IMR-90 (cell line): ENCODE results near the gene GPRC5B. TPM values are rescaled to one million over a fixed set of nuclear protein-coding genes. Genes with fewer than 3 reads are reported as not detected.

Source experiments
- ATAC-seq: fragments of 200-7000 bp; cut with Tn5 transposase; 2 replicates; pipeline ENCODE4 v1.9.1; 2020; ENCODE audit warnings: low read depth, mild to moderate bottlenecking, moderate library complexity
- BruUV-seq: library from RNA; stranded (reverse); fragments of 400-500 nt; replicated peaks from 2 replicates; lab custom pipeline; 2021; lab: Mats Ljungman, UMichigan
- CTCF ChIA-PET: fragments of 300-600 bp; formaldehyde crosslinking; extraction: SDS; loops from one replicate; lab custom pipeline; 2021; ENCODE audit warnings: antibody characterized with exemption; lab: Yijun Ruan, JAX
- POLR2A ChIA-PET: fragments of 300-600 bp; sonication (Branson Sonifier 250); formaldehyde crosslinking; loops from one replicate; lab custom pipeline; 2022; ENCODE audit warnings: antibody characterized with exemption; ENCODE audit not compliant: unreplicated experiment; lab: Charles Lee
- DNase-seq: peaks from one replicate; pipeline ENCODE4 v3.0.0; 2013
- H2AFZ ChIP-seq: replicated peaks from 2 replicates; pipeline ENCODE3; 2013; ENCODE audit warnings: low read length, mild to moderate bottlenecking; ENCODE audit not compliant: poor library complexity
- H2AK5ac ChIP-seq: 2 replicates; pipeline ENCODE4 v1.6.1; 2013; ENCODE audit warnings: low read depth, low read length, inconsistent platforms
- H2AK9ac ChIP-seq: replicated peaks from 2 replicates; pipeline ENCODE3; 2013; ENCODE audit warnings: mild to moderate bottlenecking, low read depth, low read length, moderate library complexity; ENCODE audit not compliant: poor library complexity
- H2BK120ac ChIP-seq: 2 replicates; pipeline ENCODE4 v1.6.1; 2013; ENCODE audit warnings: low read depth, low read length, inconsistent platforms
- H2BK15ac ChIP-seq: 3 replicates; pipeline ENCODE4 v1.6.1; 2013; ENCODE audit warnings: low read depth, low read length, inconsistent platforms
- H2BK20ac ChIP-seq: 2 replicates; pipeline ENCODE4 v1.6.1; 2013; ENCODE audit warnings: low read depth, mild to moderate bottlenecking, inconsistent platforms, low read length, moderate library complexity
- H2BK5ac ChIP-seq: 2 replicates; pipeline ENCODE4 v1.6.1; 2013; ENCODE audit warnings: mild to moderate bottlenecking, low read depth, low read length, inconsistent platforms; ENCODE audit not compliant: poor library complexity, severe bottlenecking
- H3K14ac ChIP-seq: replicated peaks from 2 replicates; pipeline ENCODE4 v1.6.1; 2013; ENCODE audit warnings: low read depth, low read length, inconsistent platforms
- H3K18ac ChIP-seq: 2 replicates; pipeline ENCODE4 v1.6.1; 2013; ENCODE audit warnings: low read depth, low read length, control low read depth
- H3K23ac ChIP-seq: 2 replicates; pipeline ENCODE4 v1.6.1; 2013; ENCODE audit warnings: low read depth, low read length, inconsistent platforms
- H3K27ac ChIP-seq: 2 replicates; pipeline ENCODE4 v1.5.1; 2013; ENCODE audit warnings: mild to moderate bottlenecking, control low read depth, low read length; ENCODE audit not compliant: insufficient read depth
- H3K27me3 ChIP-seq: 2 replicates; pipeline ENCODE4 v1.6.1; 2013; ENCODE audit warnings: low read length; ENCODE audit not compliant: control insufficient read depth, insufficient read depth
- H3K36me3 ChIP-seq: 2 replicates; pipeline ENCODE4 v1.6.1; 2013; ENCODE audit warnings: low read length, mixed read lengths; ENCODE audit not compliant: control insufficient read depth, insufficient read depth
- H3K4ac ChIP-seq: 2 replicates; pipeline ENCODE4 v1.6.1; 2013; ENCODE audit warnings: low read depth, low read length, inconsistent platforms
- H3K4me1 ChIP-seq: 2 replicates; pipeline ENCODE4 v1.6.1; 2013; ENCODE audit warnings: low read length, mixed read lengths; ENCODE audit not compliant: control insufficient read depth, insufficient read depth
- H3K4me2 ChIP-seq: 2 replicates; pipeline ENCODE4 v1.6.1; 2013; ENCODE audit warnings: low read depth, mild to moderate bottlenecking, control low read depth, low read length, moderate library complexity
- H3K4me3 ChIP-seq: 2 replicates; pipeline ENCODE4 v1.5.1; 2013; ENCODE audit warnings: low read depth, mild to moderate bottlenecking, control low read depth, low read length, moderate library complexity; ENCODE audit not compliant: insufficient read depth
- H3K56ac ChIP-seq: 2 replicates; pipeline ENCODE4 v1.6.1; 2013; ENCODE audit warnings: low read length, inconsistent platforms; ENCODE audit not compliant: insufficient read depth; ENCODE audit errors: extremely low read depth
- H3K79me1 ChIP-seq, 2 experiments: 2 replicates each; pipeline ENCODE4 v1.6.1; 2013; ENCODE audit warnings: low read length in 2 of 2, inconsistent platforms in 1 of 2, low read depth in 1 of 2
- H3K9ac ChIP-seq: 2 replicates; pipeline ENCODE4 v1.6.1; 2013; ENCODE audit warnings: low read depth, low read length, control low read depth
- H3K9me1 ChIP-seq: 2 replicates; pipeline ENCODE4 v1.6.1; 2013; ENCODE audit warnings: low read length, inconsistent platforms; ENCODE audit not compliant: insufficient read depth
- H3K9me3 ChIP-seq: 2 replicates; pipeline ENCODE4 v1.6.1; 2013; ENCODE audit warnings: low read length; ENCODE audit not compliant: control insufficient read depth, insufficient read depth
- H4K20me1 ChIP-seq: 2 replicates; pipeline ENCODE4 v1.6.1; 2013; ENCODE audit warnings: low read length, inconsistent platforms; ENCODE audit not compliant: insufficient read depth
- H4K5ac ChIP-seq: 2 replicates; pipeline ENCODE4 v1.6.1; 2013; ENCODE audit warnings: mild to moderate bottlenecking, low read depth, low read length, control low read depth
- H4K8ac ChIP-seq, 2 experiments: 2 replicates each; pipeline ENCODE4 v1.6.1; 2013; ENCODE audit warnings: low read depth in 2 of 2, low read length in 2 of 2, control low read depth in 1 of 2, inconsistent platforms in 1 of 2
- H4K91ac ChIP-seq: 2 replicates; pipeline ENCODE4 v1.6.1; 2013; ENCODE audit warnings: low read depth, low read length, inconsistent platforms; ENCODE audit not compliant: insufficient read depth
- ELK1 ChIP-seq: fragments of 150-350 bp; IDR thresholded peaks from 2 replicates; pipeline ENCODE4 v1.6.1; 2016; ENCODE audit warnings: low read depth, mild to moderate bottlenecking, low read length, moderate library complexity, borderline replicate concordance
- FOS ChIP-seq: fragments of 150-350 bp; IDR thresholded peaks from 2 replicates; pipeline ENCODE4 v1.6.1; 2016; ENCODE audit warnings: low read depth, low read length
- RFX5 ChIP-seq: IDR thresholded peaks from 2 replicates; pipeline ENCODE4 v1.8.0; 2012; ENCODE audit warnings: low read depth, mild to moderate bottlenecking, low read length, moderate library complexity
- WGBS, 2 experiments: methylation state at CpG; one replicate each; pipeline versions ENCODE4 v1.1.5 to v1.1.7; 2013; ENCODE audit warnings: missing lambda C conversion rate in 2 of 2; ENCODE audit not compliant: insufficient read length in 1 of 2; ENCODE audit errors: extremely low coverage in 2 of 2; 5-methylcytosine and 5-hydroxymethylcytosine counted together
- dilution Hi-C: fragments of 300-500 bp; cut with HindIII; formaldehyde crosslinking; loops from one replicate; pipeline ENCODE4 v1.14.3; 2018; ENCODE audit warnings: low sequenced_read_pairs; ENCODE audit not compliant: unreplicated experiment
- in situ Hi-C: fragments of 300-500 bp; cut with MboI; formaldehyde crosslinking; loops from 3 replicates; pipeline ENCODE4 v1.14.3; 2019; ENCODE audit warnings: low sequenced_read_pairs, inconsistent platforms, mixed read lengths
- intact Hi-C: fragments of 100-400 bp; cut with micrococcal nuclease; formaldehyde crosslinking; loops from 2 replicates; pipeline ENCODE4 v1.10.0; 2022
- polyA plus RNA-seq, 3 experiments: library from polyadenylated mRNA; depleted of rRNA; stranded (reverse); fragments of >200 nt; gene quantifications; 2 replicates each; pipeline ENCODE4 v1.2.3, GENCODE V29; 2012; ENCODE audit warnings: low replicate concordance in 1 of 3
- total RNA-seq: library from RNA; depleted of rRNA; stranded (reverse); fragments of >200 nt; gene quantifications from 2 replicates; pipeline ENCODE4 v1.2.3, GENCODE V29; 2012

The GPRC5B gene
- total and polyA plus RNA-seq, 2 of the 4 experiments (the other 2 are of a cell fraction), result 2.5 to 8.5 TPM

- Histone ChIP-seq H2BK5ac (no peak overlapping the region), H4K5ac (no peak overlapping the region), H3K9me1 (peaks cover 5% of the 10 kb centered on the region; the same call in 1 of the 2 replicates), H2BK20ac (no peak overlapping the region), H2AFZ (no peak overlapping the region), H3K14ac (no peak overlapping the region), H3K9ac (no peak overlapping the region), H4K20me1 (no peaks in the 10 kb centered on the region), H3K4me2 (no peak overlapping the region), H3K9me3 (no peaks in the 10 kb centered on the region), H3K79me1 (no peaks in the 10 kb centered on the region), H3K27ac (no peak overlapping the region), H3K4ac (no peak overlapping the region), H3K4me1 (peaks cover 4% of the 10 kb centered on the region), H3K18ac (no peak overlapping the region), H2AK5ac (no peak overlapping the region), H2BK120ac (no peak overlapping the region), H3K23ac (no peak overlapping the region), H3K27me3 (no peaks in the 10 kb centered on the region), H3K36me3 (no peaks in the 10 kb centered on the region), H2BK15ac (no peak overlapping the region), H4K91ac (no peak overlapping the region), H4K8ac (no peak overlapping the region), H2AK9ac (no peak overlapping the region), H3K56ac (no peak overlapping the region), H3K4me3 (no peak overlapping the region)
- intact Hi-C loops (loop anchor here (5.0 kb wide), 1 partner anchor 88 kb away; no protein-coding TSS in a partner anchor), dilution Hi-C loops (no loop called here), in situ Hi-C loops (no loop called here)
- DNase-seq (no peak), ATAC-seq (no peak)
- CTCF ChIA-PET, result no interaction called here
- no peak for TF ChIP-seq RFX5
- TF ChIP-seq ELK1, result no peak
- TF ChIP-seq FOS, result no peak
- WGBS, 2 experiments, result no CpG with 5 or more reads among the region's 3 CpGs
- POLR2A ChIA-PET, result no interaction called here
- BruUV-seq, result no TSS peak
Measured at GRCh38 chr16:19835196-19835595, 49.5 kb downstream of the GPRC5B start.
